ENCODE results near the gene C16orf54.

DNA sequence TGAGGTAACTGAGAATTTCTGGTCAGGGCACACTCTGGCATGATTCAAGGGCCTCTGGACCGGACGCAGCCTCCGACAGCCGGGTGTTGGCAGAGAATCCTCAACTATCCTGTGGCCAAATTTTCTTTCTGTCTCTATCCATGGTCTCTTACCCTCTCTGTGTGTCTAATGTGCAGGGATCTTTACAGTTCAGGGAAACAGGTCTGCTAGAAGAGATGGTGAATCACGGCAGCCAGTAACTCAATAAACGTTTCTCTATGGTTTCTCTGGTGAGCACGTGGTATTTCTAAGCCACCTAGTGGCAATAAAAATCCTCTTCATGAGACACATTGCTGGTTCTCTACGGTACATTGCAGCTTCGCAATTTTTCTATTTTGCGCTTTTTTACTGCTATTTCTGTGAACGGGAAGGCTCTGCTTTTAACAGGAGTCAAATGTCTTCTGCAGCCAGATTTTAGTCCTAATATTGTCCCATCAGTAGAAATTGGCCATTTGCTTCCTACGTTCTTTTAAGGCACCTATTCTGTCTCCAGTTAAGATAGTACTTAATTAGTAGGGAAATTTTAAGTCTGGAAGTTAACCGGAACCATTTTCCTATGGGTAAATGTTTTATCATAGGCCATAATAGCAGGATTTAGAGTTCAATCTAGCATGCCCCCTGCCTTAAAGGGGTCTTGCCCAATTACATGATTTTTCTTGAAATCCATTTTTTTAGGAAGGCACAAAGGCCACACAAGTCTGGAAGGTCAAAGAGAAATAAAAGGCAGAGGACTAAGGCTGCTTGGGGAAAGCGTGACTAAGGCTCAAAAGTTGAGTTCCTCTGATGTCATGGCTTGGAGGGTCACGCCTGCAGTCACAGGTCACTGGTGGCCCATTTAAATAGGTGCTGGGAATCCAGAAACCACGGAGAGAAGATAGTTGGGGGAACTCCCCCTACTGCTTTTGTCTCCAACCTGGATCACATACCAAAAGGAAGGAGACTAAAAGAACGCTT lies 35.3 kb downstream of the C16orf54 start:
- TF ChIP-seq CTCF (IDR thresholded peaks at IDR 0.05; ENCODE audit: borderline replicate concordance, extremely low read depth, low read length, poor library complexity, severe bottlenecking) (peak; percentile 75), EZH2 (IDR thresholded peaks at IDR 0.05; ENCODE audit: borderline replicate concordance, low read depth, low read length, severe bottlenecking) (no peak)

Data from DND-41 (cell line).